HG02970 (cell line): Measurements from ENCODE around the gene NPIPA5.
"Not testable (repeated sequence)": the region's sequence is repeated elsewhere in the genome, so short reads cannot be mapped to it uniquely, and the experiment has no call there.

Source experiments
- ATAC-seq: cut with Tn5 transposase; IDR thresholded peaks from one replicate; pipeline ENCODE4 v1.9.1; 2021; ENCODE audit warnings: mild to moderate bottlenecking, moderate library complexity, moderate number of reproducible peaks; ENCODE audit not compliant: unreplicated experiment, low FRiP score

NPIPA5 gene

DNA sequence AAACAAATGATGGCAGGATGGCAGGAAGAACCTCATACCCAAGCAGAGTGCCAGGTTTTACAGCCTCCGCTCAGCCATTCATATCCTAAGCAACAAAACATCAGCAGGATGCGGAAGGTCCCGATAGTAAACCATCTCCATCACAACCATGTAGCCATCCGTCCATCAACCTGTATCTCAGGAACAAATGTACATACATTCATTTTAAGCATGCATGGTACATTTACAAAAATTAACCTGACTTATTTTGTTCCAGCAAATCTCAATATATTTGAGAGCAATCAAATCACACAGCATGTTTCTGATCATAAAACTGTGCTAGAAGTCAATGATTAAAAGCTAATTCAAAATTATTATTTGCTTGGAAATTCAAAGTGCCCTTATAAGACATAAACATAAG lies at the start of gene NPIPA5:
TSS of gene NPIPA5 (minus strand) at position 101 of the 400 bp plus-strand sequence. CDS start at position 101, 0 bp downstream.
- ATAC-seq, result not testable (repeated sequence)

DNA sequence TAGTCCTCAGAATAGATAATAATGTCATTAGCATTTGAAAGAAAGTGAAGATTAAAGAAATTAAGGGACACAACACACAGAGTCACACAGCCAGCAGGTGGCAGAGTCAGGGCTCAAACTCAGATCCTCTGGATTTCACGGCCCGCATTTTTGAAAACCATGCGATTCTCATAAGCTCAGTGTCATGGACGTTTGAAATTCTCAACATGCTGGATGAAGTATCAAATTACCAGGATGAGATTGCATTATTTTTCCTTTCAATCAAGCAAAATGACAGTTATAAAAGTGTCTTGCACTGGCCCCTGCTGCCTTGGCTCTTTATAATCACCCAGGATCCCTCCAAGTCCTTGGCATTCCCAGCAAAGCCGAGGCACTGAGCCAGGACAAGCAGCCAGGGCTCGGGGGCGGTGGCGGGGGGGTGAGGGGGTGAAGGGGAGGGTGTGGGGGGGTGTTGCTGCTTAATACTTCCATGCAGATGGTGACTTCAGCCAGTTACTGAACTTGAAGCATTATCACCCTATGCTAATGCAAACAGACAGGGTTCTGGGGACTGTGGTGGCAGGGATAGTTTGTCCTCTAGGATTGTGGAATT lies 49.6 kb upstream of the NPIPA5 start:
- ATAC-seq, result no peak

DNA sequence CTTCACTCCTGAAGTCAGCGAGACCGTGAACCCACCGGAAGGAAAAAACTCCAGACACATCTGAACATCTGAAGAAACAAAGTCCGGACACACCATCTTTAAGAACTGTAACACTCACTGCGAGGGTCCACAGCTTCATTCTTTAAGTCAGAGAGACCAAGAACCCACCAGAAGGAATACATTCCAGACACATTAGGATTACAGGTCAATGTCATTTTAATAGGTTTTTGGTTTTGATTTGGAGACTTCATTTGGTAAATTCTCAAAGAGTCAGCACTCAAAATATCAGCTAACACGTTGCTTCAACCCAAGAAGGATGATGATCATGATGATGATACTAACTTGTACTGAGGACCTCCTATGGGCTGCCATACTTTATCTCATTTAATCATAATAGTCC lies 48.7 kb upstream of the NPIPA5 start:
- ATAC-seq, result no peak

DNA sequence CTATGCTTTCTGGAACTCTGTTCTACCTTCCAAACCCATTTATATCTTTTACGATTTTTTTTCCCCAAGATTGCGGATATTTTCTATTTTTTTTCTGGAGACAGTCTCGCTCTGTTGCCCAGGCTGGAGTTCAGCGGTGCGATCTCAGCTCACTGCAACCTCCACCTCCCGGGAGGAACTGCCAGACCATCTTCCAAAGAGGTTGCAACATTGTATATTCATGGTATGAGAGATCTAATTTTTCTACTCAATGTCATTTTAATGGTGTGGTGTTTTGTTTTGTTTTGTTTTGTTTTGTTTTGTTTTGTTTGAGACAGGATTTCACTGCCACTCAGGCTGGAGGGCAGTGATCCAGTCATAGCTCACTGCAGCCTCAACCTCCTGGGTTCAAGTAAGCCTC lies 47.8 kb upstream of the NPIPA5 start:
- no peak for ATAC-seq

DNA sequence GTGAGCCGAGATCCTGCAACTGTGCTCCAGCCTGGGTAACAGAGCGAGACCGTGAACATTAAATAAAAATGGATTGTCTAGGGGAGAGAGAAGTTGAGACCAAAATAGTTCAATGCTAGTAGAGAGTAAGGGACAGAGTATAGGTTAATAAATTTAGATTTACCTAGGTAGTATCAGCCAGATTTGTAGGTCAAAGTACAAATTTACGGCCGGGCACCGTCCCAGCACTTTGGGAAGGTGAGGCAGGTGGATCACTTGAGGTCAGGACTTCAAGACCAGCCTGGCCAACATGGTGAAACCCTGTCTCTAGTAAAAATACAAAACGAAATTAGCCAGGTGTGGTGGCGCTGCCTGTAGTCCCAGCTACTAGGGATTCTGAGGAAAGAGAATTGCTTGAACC lies 44.1 kb upstream of the NPIPA5 start:
- no peak for ATAC-seq

DNA sequence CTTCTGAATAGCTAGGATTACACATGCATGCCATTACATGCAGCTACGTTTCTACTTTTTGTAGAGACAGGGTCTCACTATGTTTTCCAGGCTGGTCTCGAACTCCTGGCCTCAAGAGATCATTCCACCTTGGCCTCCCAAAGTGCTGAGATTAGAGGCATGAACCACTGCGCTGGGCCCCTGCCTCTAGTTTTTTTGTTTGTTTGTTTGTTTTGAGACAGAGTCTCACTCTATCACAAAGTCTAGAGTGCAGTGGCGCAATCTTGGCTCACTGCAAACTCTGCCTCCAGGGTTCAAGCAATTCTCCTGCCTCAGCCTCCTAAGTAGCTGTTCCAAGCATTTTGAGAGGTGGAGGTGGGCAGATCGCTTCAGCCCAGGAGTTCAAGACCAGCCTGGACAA lies 43.6 kb upstream of the NPIPA5 start:
- ATAC-seq, result not testable (repeated sequence)

DNA sequence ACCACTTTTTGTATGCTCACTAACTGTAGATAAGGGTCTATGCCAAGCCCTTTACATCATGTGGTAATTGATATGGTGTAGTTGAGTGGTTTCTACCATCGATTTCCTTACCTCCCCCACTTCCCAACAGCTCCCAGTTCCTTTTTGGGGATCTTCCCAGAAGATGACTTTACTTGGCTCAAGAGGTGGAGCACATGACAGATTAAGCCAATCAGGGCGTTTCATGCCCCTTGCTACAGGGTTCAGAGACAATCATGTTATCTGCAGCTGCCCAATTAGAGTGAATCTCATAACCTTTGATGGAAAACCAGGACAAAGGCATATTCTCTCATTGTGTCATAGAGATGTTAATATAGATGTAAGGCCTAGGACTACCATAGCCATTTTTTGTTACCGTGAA lies 40.1 kb upstream of the NPIPA5 start:
- ATAC-seq, result no peak

DNA sequence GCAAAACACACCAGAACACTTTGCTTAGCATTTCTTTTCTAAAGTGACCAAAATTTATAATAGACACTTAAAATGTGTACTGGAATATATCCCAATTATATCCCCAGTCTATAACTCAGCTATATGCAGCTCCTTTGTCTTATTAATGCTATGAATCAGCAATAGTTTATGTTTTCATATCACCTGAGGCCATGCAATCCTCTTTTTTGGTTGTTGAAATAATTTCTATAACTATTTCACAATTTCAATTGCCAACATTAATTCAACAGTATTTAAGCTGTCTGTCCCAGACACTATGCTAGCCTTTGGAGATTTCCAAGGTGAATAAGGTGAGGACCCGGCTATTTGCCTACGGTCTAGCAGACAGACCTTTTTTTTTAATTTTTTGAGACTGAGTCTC lies 39.1 kb upstream of the NPIPA5 start:
- ATAC-seq, result no peak

DNA sequence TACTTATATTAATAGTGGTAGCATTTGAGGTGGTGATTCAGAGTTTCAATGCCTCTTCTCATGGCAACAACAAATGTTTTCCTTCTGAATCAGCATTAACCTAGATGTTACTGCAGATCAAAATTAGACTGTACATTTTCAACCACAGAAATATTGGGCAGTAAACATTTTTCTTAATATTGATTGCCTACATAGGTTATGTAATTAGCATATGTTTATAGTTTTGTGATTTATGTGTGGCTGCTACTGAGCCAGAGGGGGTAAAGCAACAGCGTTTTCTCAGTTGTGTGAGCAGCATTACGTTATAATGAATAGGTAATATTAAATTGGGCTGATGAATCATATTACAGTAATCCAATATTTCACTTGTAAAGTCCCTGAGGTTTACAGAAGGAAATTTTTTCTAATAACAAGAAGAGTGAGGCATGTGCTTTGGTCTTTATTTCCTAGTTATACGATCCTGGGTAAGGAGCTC lies 37.5 kb upstream of the NPIPA5 start:
- no peak for ATAC-seq

DNA sequence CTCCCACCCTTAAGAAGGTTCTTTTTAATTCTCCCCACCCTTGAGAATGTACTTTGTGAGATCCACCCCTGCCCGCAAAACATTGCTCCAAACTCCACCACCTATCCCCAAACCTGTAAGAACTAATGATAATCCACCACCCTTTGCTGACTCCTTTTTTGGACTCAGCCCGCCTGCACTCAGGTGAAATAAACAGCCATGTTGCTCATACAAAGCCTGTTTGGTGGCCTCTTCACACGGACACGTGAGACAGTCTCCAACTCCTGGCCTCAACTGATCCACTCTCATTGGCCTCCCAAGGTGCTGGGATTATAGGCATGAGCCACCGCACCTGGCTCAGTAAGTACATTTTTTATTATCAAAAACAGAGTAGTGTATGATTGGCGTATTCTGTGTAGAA lies 31.4 kb upstream of the NPIPA5 start:
- ATAC-seq, result not testable (repeated sequence)

DNA sequence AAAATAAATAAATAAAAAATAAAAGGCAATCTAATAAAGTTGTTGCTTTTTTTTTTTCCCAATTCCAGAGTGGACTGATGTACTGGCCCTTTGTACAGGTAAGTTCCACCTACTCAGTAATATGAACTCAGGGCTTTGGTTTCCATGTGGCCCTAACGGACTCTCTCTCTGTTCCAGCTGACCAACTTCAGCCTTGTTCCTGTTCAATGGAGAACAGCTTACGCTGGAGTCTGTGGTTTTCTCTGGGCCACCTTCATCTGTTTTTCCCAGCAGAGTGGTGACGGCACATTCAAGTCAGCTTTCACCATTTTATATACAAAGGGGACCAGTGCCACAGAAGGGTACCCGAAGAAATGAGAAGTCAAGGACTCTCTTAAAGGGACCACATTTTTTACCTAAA lies 29.7 kb upstream of the NPIPA5 start:
- ATAC-seq, result not testable (repeated sequence)

DNA sequence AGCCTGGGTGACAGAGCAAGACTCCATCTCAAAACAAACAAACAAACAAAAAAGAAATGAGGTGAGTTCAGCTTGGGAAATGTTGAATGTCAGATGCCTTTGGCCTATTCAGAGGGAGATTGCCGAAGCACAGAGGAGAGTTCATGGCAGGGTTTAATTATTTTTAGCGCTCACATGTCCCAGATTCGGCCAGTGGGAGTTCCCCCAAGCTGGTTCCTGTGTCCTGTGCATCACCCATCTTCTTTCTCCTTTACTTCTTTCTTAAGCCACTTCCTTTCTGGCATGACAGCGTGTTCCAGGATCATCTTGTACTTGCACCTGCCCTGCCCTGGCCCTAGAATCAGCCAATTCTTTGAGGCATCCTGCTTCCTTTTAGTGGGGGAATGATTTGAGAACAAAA lies 26.7 kb upstream of the NPIPA5 start:
- ATAC-seq, result no peak

DNA sequence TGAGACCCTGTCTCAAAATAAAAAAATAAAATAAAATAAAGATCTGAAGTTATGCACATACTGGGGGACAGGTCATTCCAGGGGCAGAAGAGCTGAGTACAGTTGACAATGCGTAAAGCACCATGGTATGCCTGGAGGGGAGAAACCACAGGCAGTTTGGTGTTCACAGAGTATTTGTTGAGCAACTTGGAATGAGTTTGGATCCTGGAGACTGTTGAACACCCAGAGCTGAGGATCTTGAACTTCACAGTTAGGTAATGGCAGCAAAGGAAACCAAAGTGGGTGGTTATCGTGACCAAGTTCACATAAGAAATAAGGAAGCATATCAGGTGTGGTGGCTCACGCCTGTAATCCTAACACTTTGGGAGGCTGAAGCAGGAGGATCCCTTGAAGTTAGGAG lies 26.0 kb upstream of the NPIPA5 start:
- not testable (repeated sequence) for ATAC-seq

DNA sequence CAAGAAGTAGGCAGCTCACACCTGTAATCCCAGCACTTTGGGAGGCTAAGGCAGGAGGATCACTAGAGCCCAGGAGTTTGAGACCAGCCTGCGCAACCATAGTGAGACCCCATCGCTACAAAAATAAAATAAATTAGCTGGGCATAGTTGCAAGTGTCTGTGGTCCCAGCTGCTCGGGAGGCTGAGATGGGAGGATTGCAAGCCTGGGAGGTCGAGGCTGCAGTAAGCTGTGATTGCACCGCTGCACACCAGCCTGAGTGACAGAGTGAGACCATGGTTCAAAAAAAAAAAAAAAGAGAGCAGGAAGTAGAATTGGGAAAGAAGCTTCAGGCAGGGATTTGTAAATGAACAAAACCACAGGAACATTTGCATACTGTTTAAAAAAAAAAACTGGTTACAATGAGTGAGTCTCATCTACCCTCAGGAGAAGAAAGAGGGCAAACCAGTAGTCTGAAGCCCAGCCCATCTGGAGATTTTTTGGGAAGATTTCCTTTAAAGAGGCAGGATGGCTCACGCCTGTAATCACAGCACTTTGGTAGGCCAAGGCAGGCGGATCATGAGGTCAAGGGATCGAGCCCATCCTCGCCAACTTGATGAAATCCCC lies 25.4 kb upstream of the NPIPA5 start:
- no peak for ATAC-seq

DNA sequence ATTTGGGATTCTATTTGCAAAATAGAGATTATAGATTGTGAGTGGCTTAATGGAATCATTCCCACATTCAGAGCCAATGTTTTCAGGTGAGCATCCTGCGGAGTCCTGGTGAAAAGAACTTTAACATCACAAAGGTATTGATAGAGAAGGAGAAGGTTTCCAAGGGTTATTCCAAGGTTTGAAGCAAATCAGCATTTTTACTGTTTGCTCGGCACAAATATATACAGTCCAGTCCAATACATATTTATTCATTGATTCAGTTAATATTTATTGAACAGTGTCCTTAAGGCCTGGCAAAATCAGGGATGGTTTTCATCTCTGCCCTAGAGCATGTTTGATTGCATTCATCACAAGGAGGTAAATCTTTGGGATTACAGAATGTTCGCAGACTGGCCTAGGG lies 23.9 kb upstream of the NPIPA5 start:
- ATAC-seq, result no peak

DNA sequence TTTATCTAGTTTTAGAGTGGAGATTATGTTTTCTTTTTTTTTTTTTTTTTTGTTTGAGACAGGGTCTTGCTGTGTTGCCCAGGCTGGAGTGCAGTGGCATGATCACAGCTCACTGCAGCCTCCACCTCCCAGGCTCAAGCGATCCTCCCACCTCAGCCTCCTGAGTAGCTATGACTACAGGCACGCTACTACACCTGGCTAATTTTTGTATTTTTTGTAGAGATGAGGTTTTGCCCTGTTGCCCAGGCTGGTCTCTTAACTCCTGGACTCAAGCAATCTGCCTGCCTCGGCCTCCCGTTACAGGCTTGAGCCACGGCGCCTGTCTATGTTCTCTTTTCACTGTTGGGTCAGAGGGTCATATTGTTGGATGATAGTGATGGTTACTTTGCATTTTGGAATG lies 22.2 kb upstream of the NPIPA5 start:
- not testable (repeated sequence) for ATAC-seq

DNA sequence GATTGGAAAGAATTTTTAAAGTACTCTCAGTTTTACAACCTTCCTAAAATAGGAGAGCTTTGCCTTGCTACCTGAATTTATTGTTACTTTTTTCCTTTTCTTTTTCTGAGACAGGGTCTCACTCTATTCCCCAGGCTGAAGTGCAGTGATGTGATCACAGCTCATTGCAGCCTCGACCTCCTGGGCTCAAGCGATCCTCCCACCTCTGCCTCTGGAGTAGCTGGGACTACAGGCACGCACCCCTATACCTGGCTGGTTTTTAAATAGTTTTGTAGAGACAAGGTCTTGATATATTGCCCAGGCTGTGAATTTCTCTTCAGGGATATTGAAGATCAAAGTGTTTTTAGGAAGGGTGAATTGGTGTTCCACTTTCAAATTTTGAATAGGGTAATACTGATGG lies 21.2 kb upstream of the NPIPA5 start:
- no peak for ATAC-seq

DNA sequence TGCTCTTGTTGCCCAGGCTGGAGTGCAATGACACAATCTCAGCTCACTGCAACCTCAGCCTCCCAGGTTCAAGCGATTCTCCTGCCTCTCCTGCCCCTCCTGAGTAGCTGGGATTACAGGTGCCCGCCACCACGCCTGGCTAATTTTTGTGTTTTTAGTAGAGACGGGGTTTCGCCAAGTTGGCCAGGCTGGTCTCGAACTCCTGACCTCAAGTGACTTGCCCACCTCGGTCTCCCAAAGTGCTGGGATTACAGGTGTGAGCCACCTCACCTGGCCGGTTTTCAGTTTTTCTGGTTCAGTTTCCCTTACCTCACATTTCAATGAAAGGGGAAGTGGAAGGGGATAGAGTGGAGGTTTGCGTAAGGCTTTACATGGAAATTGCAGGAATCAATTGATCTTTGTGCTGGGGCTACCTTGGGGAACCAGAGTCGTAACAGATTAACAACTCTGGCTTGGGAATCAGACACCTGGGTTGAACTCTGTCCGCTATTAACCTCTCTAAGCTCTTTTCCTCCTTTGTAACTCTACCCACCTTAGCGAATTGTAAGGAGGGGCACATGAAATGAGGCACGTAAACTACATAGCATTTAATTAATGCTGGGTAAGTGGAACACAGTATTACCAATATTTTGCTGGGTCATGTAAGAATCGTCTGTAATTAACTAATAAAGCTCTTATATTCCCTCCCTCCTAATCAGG lies 20.7 kb upstream of the NPIPA5 start:
- no peak for ATAC-seq

DNA sequence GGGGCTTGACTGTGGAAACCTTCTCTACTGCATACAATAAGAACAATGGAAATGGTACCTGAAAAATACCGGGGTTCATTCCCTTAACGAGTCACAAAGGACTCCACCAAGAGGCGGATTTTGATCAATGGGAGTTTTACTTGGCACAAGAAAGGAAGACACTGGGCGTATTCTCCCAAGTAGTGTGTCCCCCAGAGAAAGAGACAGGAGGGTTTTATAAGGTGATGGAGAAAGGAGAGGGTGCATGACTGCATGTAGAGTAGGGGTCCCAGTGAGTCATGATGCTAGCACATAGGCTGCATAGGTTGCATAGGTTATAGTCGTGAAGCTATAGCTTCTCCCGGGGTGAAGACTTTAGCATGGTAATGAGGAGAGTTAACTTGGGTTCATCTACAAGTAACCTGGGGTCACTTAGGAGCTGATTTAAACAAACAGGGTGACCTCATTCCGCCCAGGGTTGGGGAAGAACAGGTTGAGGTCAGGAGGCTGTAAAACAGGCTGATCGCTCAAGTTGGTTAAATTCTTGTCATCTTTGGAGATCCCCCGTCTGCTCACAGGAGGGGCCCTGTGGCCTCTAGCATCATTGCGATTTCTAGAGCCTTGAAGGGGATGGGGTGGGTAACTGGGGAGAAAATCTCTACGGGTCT lies 19.0 kb upstream of the NPIPA5 start:
- ATAC-seq, result no peak

DNA sequence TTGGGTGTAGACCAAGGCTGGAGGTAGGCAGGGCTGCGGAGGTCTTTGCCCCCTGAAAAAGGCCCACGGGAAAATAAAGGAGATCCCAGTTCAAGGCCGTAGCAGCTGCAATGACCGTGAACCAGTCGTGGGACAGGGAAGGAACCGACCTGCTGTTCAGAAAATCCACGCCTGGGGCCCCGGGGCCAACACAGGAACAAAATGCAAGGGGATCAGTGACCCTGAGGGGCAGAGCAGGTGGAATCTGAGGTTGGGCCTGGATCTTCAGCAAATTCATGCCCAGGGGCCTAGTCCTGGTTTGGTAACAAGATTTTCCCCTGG lies 18.4 kb upstream of the NPIPA5 start:
- ATAC-seq, result not testable (repeated sequence)
